DMS53 treated with DMSO at 0.1 percent for 48 hours (cell line): ENCODE results near the gene IL37.
A peak's percentile ranks its signal among the peaks of the same experiment; 100 is the strongest.

ENCODE experiments used
- DNase-seq: peaks from one replicate; lab custom pipeline; 2025; ENCODE audit not compliant: unreplicated experiment; lab: John Stamatoyannopoulos, UW

Gene IL37

DNA sequence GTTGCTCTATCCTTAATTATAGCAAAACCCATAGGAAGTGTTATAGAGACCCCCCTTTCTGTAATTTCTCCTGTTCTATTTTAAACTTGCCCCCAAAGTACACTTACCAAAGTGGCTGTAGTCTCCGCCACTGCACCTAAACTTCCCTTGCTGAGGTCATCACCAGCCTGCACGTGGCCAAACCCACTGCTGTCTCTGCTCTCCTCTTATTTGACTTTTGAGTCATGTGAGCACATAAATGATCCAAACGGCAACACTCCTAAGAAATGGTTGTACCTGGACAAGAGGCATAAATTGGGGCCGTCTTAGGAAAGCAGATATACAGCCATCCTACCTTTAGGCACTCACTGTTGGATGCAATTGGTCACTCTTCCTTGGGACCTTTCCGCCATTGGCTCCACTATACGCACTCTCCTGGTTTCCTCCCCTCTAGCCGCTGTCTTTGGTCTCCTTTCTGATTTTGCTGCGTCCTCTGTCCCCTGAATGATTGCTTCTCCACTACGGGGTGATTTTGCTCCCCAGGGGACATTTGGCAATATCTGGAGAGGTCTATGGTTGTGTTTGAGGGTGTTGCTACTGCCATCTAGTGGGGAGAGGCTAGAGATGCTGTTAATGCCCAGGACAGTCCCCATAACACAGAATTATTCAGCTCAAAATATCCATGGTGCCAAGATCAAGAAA lies 47.6 kb downstream of the IL37 start:
- DNase-seq, result peak; percentile 67

- DNase-seq, result no peak
Measured at GRCh38 chr2:112959109-112959812, 48.3 kb downstream of the IL37 start.

- no peak for DNase-seq
Measured at GRCh38 chr2:112960230-112960825, 49.4 kb downstream of the IL37 start.

GRCh38 chr2:112962308-112963175 lies 51.6 kb downstream of the IL37 start:
- DNase-seq, result peak; percentile 22

GRCh38 chr2:112967023-112967422 lies 56.1 kb downstream of the IL37 start:
- DNase-seq, result no peak
